K562 (cell line): ENCODE data around the gene GPR37L1. TPM values are rescaled to one million over a fixed set of nuclear protein-coding genes. Genes with fewer than 3 reads are reported as not detected.

Experiments used
- ARID1B ChIP-seq: fragments of 450-650 bp; IDR thresholded peaks from 2 replicates; pipeline ENCODE4 v1.6.1; 2016; ENCODE audit warnings: antibody characterized with exemption, mild to moderate bottlenecking, inconsistent platforms
- BACH1 ChIP-seq: fragments of 200-800 bp; sonication (Bioruptor generic); IDR thresholded peaks from 2 replicates; pipeline ENCODE4 v1.6.1; 2016; ENCODE audit warnings: missing genetic modification characterization, missing compliant biosample characterization
- CCNT2 ChIP-seq: IDR thresholded peaks from 2 replicates; pipeline ENCODE4 v1.6.1; 2011; ENCODE audit warnings: borderline replicate concordance, low read depth, mild to moderate bottlenecking, moderate library complexity, mixed read lengths, low read length; ENCODE audit not compliant: insufficient read length; ENCODE audit errors: extremely low read depth
- EP400 ChIP-seq: fragments of 450-650 bp; IDR thresholded peaks from 2 replicates; pipeline ENCODE4 v1.6.1; 2017; ENCODE audit warnings: antibody characterized with exemption, mild to moderate bottlenecking, moderate library complexity
- ERF ChIP-seq: fragments of 450-650 bp; formaldehyde crosslinking; IDR thresholded peaks from 2 replicates; pipeline ENCODE4 v1.4.0; 2020; ENCODE audit warnings: mild to moderate bottlenecking, mixed read lengths
- KLF6 ChIP-seq: fragments of 250-450 bp; sonication (Bioruptor Pico); IDR thresholded peaks from 2 replicates; pipeline ENCODE4 v1.4.0; 2020; ENCODE audit warnings: mild to moderate bottlenecking, moderate library complexity, borderline replicate concordance
- MCM5 ChIP-seq: fragments of 450-650 bp; IDR thresholded peaks from 2 replicates; pipeline ENCODE4 v1.6.1; 2016; ENCODE audit warnings: low read depth
- RAD51 ChIP-seq: fragments of 450-650 bp; IDR thresholded peaks from 2 replicates; pipeline ENCODE4 v1.7.1; 2016; ENCODE audit warnings: low read depth, mild to moderate bottlenecking, borderline replicate concordance
- RBBP5 ChIP-seq: fragments of 200-600 bp; sonication (generic); IDR thresholded peaks from 2 replicates; pipeline ENCODE4 v1.6.1; 2012; ENCODE audit warnings: borderline replicate concordance, mild to moderate bottlenecking, low read length, control low read depth, inconsistent platforms; ENCODE audit not compliant: insufficient read depth, poor library complexity, severe bottlenecking
- SP1 ChIP-seq: sonication (generic); formaldehyde crosslinking; IDR thresholded peaks from 2 replicates; pipeline ENCODE4 v1.8.1; 2022; ENCODE audit warnings: mild to moderate bottlenecking, missing genetic modification reagents
- THRAP3 ChIP-seq: fragments of 450-650 bp; IDR thresholded peaks from 2 replicates; pipeline ENCODE4 v1.6.1; 2016; ENCODE audit warnings: mild to moderate bottlenecking, inconsistent platforms, borderline replicate concordance
- ZNF384 ChIP-seq: IDR thresholded peaks from 2 replicates; pipeline ENCODE4 v1.6.1; 2012; ENCODE audit warnings: low read depth, low read length, improper control_type of control experiment
- polyA plus RNA-seq, 8 experiments: library from polyadenylated mRNA; depleted of rRNA in 4 of 8; stranded (reverse) in 5 of 8; unstranded in 3 of 8; fragments of >200 nt; fragmentation: Nextera tagmentation in 2 of 8; fragmentation: Illumina TruSeq in 1 of 8; extraction: Ambion mirVana in 2 of 8; extraction: Trizol in 1 of 8; gene quantifications; 2 replicates each; pipeline versions ENCODE4 v1.2.1 to v1.2.3, GENCODE V29; 2011 to 2014; ENCODE audit warnings: inconsistent platforms in 1 of 8, missing spikeins in 1 of 8
- total RNA-seq, 7 experiments: library from RNA; depleted of rRNA in 6 of 7; stranded (reverse); fragments of >200 nt in 6 of 7; fragmentation: Illumina TruSeq in 2 of 7; extraction: Trizol in 2 of 7; gene quantifications; 2 replicates each; pipeline versions ENCODE4 v1.2.1 to v1.2.3, GENCODE V29; 2011 to 2021; ENCODE audit warnings: low replicate concordance in 1 of 7
- TF ChIP-seq, protein P1 (sequence below), 2 experiments: IDR thresholded peaks; 2 replicates each; pipeline ENCODE4 v1.6.1; 2012; ENCODE audit warnings: improper control_type of control experiment in 2 of 2, low read depth in 2 of 2, low read length in 2 of 2, borderline replicate concordance in 1 of 2
- TF ChIP-seq, protein P2 (sequence below): fragments of 450-650 bp; IDR thresholded peaks from 2 replicates; pipeline ENCODE4 v1.7.1; 2018; ENCODE audit warnings: mild to moderate bottlenecking, low read depth; ENCODE audit not compliant: partially characterized antibody
- TF ChIP-seq, protein P3 (sequence below): fragments of 450-650 bp; IDR thresholded peaks from 2 replicates; pipeline ENCODE4 v1.6.1; 2014; ENCODE audit warnings: low read depth, mild to moderate bottlenecking, moderate library complexity, borderline replicate concordance
- TF ChIP-seq, protein P4 (sequence below): fragments of 450-650 bp; IDR thresholded peaks from 2 replicates; pipeline ENCODE4 v1.6.1; 2016; ENCODE audit warnings: missing biosample characterization, missing genetic modification characterization

The GPR37L1 gene
- total and polyA plus RNA-seq, 9 of the 15 experiments (the other 6 are each of a cell fraction or from before 2014, with no cell fraction given), result not detected

DNA sequence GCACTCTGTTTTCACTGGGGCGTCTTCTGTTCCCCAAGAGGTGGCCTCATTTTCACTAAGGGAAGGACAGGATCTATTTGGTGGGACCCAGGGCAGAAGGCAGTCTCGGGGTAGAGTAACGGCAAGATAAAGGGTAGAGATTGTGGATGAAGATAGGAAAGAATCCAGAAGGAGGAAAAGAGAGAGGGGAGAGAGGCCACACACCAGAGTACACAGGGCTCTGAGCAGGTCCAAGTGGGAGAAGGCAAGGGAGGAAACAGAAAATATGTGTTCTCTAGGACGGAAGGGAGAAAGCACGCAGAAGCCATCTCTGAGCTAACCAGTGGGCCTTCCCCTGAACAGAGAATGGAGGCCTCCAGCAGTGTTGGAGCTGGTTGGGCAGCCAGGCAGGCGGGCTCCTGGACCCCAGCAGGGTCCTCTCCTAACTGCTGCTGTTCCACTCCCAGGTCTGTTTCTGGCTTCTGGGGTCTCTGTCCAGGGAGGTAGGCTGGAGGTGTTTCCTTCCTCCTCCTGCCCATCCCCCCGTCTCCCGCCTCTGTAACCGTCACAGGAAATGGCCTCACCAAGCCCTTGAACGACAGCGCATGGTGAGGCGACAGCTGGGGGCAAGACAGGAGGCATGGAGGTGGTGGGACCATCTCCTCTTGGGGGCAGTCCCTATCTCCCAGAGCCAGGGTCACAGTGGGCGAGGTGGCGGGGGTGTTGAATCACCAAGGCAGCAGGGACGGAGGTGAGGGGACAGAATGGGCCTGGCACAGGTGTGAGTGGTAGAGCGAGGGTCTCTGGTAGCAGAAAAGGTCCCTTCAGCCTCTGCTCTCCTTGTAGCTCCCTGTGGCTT is 37.0 kb downstream of the GPR37L1 start (continued):
- TF ChIP-seq MCM5 (no peak), ZNF384 (no peak), KLF6 (peak; percentile 9; the same call in 1 of the 2 replicates), ERF (CRISPR knock-in tag) (peak; percentile 92; the same call in 1 of the 2 replicates), RAD51 (no peak), RBBP5 (peak; percentile 39), SP1 (peak; percentile 33), CCNT2 (peak; percentile 16), EP400 (peak; percentile 84), THRAP3 (0 out of 2 replicates have a peak, but pooled peaks have one; percentile 64), BACH1 (tag) (peak; percentile 81), ARID1B (peak; percentile 48)
- TF ChIP-seq, protein P1, sequence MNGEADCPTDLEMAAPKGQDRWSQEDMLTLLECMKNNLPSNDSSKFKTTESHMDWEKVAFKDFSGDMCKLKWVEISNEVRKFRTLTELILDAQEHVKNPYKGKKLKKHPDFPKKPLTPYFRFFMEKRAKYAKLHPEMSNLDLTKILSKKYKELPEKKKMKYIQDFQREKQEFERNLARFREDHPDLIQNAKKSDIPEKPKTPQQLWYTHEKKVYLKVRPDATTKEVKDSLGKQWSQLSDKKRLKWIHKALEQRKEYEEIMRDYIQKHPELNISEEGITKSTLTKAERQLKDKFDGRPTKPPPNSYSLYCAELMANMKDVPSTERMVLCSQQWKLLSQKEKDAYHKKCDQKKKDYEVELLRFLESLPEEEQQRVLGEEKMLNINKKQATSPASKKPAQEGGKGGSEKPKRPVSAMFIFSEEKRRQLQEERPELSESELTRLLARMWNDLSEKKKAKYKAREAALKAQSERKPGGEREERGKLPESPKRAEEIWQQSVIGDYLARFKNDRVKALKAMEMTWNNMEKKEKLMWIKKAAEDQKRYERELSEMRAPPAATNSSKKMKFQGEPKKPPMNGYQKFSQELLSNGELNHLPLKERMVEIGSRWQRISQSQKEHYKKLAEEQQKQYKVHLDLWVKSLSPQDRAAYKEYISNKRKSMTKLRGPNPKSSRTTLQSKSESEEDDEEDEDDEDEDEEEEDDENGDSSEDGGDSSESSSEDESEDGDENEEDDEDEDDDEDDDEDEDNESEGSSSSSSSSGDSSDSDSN (IDR thresholded peaks at IDR 0.05; ENCODE audit: borderline replicate concordance in 1 of 2, low read depth in 2 of 2, low read length in 2 of 2), result peak in 1 of 2 experiments; percentile 24; a peak in 1 of 4 replicates
- TF ChIP-seq, protein P2, sequence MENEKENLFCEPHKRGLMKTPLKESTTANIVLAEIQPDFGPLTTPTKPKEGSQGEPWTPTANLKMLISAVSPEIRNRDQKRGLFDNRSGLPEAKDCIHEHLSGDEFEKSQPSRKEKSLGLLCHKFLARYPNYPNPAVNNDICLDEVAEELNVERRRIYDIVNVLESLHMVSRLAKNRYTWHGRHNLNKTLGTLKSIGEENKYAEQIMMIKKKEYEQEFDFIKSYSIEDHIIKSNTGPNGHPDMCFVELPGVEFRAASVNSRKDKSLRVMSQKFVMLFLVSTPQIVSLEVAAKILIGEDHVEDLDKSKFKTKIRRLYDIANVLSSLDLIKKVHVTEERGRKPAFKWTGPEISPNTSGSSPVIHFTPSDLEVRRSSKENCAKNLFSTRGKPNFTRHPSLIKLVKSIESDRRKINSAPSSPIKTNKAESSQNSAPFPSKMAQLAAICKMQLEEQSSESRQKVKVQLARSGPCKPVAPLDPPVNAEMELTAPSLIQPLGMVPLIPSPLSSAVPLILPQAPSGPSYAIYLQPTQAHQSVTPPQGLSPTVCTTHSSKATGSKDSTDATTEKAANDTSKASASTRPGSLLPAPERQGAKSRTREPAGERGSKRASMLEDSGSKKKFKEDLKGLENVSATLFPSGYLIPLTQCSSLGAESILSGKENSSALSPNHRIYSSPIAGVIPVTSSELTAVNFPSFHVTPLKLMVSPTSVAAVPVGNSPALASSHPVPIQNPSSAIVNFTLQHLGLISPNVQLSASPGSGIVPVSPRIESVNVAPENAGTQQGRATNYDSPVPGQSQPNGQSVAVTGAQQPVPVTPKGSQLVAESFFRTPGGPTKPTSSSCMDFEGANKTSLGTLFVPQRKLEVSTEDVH, result peak; percentile 53
- TF ChIP-seq, protein P3, sequence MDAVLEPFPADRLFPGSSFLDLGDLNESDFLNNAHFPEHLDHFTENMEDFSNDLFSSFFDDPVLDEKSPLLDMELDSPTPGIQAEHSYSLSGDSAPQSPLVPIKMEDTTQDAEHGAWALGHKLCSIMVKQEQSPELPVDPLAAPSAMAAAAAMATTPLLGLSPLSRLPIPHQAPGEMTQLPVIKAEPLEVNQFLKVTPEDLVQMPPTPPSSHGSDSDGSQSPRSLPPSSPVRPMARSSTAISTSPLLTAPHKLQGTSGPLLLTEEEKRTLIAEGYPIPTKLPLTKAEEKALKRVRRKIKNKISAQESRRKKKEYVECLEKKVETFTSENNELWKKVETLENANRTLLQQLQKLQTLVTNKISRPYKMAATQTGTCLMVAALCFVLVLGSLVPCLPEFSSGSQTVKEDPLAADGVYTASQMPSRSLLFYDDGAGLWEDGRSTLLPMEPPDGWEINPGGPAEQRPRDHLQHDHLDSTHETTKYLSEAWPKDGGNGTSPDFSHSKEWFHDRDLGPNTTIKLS, result peak; percentile 58
- TF ChIP-seq, protein P4, sequence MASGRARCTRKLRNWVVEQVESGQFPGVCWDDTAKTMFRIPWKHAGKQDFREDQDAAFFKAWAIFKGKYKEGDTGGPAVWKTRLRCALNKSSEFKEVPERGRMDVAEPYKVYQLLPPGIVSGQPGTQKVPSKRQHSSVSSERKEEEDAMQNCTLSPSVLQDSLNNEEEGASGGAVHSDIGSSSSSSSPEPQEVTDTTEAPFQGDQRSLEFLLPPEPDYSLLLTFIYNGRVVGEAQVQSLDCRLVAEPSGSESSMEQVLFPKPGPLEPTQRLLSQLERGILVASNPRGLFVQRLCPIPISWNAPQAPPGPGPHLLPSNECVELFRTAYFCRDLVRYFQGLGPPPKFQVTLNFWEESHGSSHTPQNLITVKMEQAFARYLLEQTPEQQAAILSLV, result peak; percentile 76; the same call in 1 of the 2 replicates
